G401 (cell line): ENCODE data around the gene SAMD13. TPM values are rescaled to one million over a fixed set of nuclear protein-coding genes. Genes with fewer than 3 reads are reported as not detected.

ENCODE experiments used
- DNase-seq: peaks from one replicate; pipeline ENCODE4 v3.0.0-alpha.2; 2015; ENCODE audit warnings: low spot score
- in situ Hi-C: cut with HindIII; loops from 2 replicates; pipeline ENCODE4 v1.10.0; 2016; ENCODE audit warnings: low sequenced_read_pairs, mixed read lengths
- total RNA-seq: library from RNA; depleted of rRNA; stranded (reverse); fragments of >200 nt; shearing (Covaris generic); gene quantifications from 2 replicates; pipeline ENCODE4 v1.2.3, GENCODE V29; 2014

The SAMD13 gene
- total RNA-seq, 1 experiment from 2014 or later: not detected

DNA sequence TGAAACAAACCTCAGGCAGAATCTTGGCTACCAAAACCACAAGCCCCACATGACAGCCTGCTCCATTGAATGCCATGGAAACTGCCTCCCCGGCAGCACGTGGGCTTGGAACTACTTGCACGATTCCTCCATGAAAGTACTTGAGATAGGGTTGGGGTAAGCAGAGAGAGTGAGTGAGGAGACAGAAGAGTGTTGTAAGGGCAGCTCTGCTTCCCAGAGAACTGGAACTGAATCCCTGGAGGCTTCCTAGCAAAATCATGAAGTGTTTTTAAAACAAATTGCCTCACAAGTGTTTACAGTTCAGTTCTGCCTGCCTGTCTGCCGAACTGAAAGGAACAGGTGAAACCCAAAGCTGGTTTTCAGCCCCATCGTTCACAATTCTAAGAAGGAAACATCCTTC lies 61.5 kb downstream of the SAMD13 start:
- peak; percentile 5 for DNase-seq
- in situ Hi-C loops: no loop called here

DNA sequence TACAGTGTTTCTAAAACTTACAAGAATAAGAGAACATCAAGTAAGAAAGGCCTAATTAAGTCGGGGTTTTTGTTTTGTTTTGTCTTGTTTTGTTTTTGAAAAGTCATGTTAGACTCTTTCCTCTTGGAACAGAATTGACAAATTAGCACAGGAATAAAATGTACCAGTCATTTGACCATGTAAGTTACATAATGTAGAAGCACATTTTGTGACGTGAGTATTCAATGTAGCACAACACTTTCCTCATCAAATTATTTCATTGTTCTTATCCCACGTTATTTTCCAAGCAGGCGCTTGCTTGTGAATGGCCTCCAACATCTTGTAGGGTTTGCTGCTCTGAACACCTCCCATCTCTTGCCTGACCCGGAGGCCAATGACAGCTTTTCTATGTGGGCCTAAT lies 62.1 kb downstream of the SAMD13 start:
- in situ Hi-C loops: no loop called here

DNA sequence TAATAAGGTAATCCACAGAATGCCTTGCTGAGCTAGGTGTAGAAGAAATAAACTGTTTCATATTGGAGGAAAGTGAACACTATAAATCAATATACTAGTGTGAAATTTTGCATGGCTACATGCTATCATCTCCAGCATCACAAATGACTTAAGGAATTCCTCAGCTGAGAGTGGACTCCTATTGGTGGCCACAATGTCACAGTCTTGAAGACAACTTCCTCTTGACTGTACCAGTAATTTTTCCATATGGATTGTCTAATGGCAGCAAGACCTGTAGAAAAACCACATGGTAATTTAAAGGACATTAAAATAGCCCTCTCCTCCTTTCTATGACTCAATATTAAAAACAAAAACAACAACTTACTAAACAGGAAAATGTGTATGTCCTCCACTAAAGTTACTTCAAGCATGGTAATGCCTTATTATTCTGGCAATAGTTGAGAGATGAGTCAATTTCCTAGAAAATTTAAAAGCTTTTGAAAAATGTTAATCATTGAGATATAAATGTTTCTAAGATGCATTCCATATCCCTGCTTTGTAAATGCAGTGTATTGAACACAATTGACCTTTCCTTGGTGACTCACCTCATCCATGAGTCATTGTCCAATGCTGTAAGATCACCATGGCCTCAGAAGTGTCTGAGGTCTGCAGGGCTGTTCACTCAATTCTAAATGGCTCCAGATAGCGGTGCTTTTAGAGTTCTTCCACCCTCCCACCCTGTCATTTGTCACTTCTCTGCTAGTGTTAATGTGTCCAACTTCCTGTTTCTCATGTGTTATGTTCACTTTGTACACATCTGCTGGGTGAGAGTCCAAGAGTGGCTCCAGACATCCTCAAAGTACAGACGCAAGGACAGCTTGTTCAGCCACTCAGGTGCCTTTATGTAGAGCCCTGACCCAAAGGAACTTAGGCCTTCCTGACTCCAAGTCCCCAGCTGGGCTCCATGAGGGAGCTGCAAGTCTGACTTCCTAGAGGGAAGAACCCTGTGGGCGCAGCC lies 64.0 kb downstream of the SAMD13 start:
- no peak for DNase-seq
- in situ Hi-C loops: no loop called here

More for the DNA sequence above, 62.1 kb downstream of the SAMD13 start:
- peak; percentile 4 for DNase-seq

DNA sequence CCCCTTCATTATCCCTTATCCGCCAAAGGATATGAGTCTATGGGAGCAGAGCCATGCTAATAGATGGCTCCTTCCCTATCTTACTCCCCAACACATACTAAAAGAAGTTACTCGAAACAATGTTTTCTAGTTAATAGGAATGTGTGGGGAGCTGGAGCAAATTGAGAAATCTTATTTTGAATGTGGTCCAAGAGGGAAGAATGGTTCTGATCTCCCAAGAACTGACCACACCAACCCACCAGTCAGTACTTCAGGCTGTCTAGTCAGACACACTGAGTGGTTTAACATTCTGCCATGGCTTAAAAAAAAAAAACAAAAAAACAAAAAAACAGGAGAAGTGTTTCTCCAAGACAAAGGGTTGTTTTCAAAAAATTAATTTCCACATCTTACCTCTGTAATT lies 65.3 kb downstream of the SAMD13 start:
- in situ Hi-C loops: no loop called here
- DNase-seq: no peak

GRCh38 chr1:84367219-84367618 lies 65.7 kb downstream of the SAMD13 start:
- in situ Hi-C loops: no loop called here
- no peak for DNase-seq

DNA sequence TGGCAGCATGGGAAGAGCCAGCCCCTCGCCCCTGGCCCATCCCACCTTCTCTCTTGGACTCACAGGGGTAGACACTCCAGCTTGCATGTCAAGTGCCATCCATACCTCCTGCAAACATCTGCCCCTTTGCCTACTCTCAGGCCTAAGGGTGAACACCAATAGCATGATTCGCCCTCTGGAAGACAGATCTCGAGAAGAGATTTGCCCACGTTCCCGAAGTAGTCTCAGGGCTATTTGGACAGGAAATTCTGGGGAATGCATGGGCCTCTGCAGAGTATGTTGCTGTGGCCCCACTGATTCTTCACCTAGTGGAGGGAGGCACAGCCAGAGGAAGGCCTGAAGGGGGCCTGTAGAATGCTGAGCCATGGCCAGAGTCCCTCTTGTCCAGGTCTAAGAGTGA lies 66.9 kb downstream of the SAMD13 start:
- in situ Hi-C loops: no loop called here
- DNase-seq: no peak

- no peak for DNase-seq
- in situ Hi-C loops: no loop called here
Observed at GRCh38 chr1:84370266-84370665, 68.8 kb downstream of the SAMD13 start.

GRCh38 chr1:84370831-84371394 lies 69.4 kb downstream of the SAMD13 start:
- in situ Hi-C loops: no loop called here
- no peak for DNase-seq

- no peak for DNase-seq
- in situ Hi-C loops: no loop called here
Observed at GRCh38 chr1:84373436-84374141, 72.1 kb downstream of the SAMD13 start.

DNA sequence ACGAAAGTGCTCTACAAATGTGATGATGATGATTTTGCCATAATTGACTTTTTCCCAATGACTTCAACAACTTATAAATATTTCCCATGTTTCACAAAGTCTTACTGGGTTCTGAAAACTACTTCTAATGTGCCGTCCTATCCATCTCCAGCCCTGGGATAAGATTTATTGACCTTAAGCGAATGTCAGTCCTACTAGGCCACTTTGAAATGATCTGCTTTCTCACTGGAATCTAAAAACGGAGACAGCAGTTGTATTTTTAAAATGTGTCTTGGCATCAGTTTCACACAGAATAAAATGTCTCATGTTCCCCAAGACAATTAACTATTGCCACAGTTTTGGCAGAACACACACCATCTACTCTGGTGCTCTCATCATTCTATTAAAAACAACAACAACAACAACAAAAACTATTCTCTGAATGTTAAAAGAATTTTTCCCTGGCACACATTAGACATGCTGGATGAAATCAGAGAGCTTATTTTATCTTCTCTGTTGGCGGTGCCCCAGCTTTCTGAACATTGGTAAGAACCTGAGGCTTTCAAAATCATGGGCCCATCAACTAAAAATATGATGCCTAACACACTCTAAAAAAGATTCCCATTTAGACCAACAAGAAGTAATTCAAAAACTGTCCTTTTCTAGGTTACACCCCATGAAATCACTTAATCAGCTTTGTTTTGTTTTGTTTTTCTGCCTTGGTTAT lies 73.6 kb downstream of the SAMD13 start:
- no peak for DNase-seq
- in situ Hi-C loops: no loop called here

DNA sequence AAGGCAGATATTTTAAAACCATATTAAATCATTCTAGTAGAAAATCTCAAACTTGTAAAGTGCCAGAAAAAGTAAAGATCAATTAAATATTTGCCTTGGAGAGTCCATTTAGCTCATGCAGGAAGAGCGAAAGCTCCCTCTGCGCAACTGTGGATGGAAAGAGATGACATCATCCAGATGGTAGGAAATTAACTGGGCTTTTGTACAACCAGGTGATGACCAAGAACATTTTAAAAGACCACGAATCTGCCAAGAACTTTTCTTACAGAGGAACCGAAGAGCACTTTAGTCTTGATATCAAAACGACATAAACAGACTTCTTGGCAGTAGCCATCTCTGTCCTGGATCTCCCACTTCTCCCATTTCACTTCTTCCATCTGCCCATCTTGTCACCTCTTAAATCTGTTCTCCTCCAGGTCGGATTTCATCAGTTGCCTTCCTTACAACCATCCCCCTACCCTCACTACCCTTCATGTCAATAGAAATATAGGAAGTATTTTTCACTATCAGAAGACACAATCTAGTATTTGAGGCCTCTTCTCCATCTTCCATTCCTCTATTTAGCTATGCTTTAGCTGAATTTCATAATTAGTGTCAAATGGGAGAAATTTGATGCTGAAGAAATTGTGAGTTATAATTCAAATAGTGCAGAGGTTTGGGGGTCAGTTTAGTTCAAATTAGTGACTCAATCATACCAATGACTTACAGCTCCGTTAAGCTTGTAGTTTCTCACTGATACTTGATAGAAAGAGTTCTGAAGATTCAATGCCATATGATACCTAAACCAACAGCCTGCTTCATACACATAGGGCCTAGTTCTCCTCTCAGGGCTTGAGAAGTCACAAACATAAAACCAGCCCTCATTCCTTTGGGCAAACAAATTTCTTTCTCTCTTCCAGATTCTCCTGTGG lies 74.7 kb downstream of the SAMD13 start:
- in situ Hi-C loops: no loop called here
- DNase-seq: no peak

- in situ Hi-C loops: no loop called here
- DNase-seq: no peak
Observed at GRCh38 chr1:84377480-84378095, 76.1 kb downstream of the SAMD13 start.

DNA sequence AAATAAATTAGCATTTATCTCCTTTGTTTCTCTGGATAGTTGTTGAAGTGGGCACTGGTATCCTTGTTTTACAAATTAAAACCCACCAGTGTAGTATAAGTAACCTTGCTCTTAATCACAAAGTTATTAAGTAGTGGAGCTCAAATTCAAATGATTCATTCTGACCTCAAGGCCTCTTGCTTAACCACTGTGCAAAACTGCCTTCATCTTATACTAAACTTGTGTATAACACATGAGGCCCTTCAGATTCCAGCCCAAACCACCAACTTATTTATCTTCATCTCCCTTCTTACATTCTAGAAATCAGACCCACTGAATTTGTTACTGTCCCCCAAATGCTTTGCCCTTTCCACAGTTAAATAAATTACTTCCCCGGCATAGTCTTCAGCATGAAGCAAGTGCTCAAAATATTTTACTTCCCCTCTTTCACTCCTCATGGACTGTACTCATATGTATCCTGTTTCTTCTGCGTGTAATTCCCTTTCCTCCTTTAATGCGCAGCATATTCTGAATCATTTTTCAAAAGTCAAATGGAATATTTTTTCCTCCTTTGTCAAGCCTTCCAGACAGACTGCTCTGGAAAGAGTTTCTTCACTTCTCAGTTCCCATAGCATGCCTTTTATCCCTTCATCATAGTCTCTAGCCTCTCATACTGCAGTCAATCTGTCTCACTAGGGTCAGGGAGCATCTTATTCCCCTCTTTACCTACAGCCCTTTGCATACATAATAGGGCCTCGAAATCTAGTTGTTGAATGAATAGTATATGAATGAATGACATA lies 77.8 kb downstream of the SAMD13 start:
- DNase-seq: no peak
- in situ Hi-C loops: no loop called here

DNA sequence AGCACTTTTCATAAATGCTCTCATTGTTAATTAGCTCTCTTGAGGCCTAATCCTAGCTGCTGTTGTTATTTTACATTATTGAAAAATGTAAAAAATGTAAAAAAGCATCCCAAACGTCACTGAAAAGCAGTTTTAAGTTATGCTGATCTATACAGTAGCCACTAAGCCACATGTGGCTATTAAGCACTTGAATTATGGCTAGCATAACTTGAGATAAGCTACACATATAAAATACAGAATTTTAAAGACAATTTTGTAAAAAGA lies 78.3 kb downstream of the SAMD13 start:
- no peak for DNase-seq
- in situ Hi-C loops: no loop called here

DNA sequence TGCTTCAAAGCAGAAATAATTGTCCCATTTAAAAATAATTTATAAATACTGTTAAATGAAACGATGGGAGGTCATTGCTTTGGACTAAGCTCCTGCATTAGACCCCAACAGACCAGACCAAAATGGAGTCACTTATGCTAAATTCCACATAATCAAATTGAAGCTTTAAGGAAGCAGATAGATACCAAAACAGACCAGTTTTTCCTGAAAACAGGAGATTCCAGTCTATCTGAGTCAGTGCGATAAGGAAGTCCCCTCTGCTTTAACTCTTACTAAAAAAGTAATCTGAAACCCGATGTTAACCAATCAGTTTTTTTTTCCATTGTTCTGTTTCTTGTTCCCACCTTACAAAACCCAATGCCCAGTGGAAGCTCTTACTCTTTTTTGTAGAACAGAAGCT lies 80.6 kb downstream of the SAMD13 start:
- in situ Hi-C loops: no loop called here
- no peak for DNase-seq

DNA sequence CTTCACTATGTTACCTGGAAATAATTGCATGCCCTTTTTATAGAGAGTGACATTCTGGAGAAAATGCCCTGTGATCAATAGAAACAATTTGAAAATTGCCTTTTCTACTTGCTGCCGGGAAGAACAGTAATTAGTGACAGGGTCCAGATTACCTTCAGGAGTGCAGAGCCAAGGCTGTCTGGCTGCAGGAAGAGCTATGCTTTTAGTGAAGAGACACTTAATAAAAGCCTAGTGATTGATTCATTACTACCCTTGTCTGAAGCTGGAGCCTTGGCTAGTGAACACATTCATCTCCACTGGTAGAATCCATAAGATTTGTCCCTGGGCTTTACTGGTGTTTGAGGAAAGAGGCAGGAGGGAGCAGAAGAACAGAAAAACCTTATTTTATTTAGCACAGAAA lies 83.8 kb downstream of the SAMD13 start:
- in situ Hi-C loops: no loop called here
- DNase-seq: no peak

DNA sequence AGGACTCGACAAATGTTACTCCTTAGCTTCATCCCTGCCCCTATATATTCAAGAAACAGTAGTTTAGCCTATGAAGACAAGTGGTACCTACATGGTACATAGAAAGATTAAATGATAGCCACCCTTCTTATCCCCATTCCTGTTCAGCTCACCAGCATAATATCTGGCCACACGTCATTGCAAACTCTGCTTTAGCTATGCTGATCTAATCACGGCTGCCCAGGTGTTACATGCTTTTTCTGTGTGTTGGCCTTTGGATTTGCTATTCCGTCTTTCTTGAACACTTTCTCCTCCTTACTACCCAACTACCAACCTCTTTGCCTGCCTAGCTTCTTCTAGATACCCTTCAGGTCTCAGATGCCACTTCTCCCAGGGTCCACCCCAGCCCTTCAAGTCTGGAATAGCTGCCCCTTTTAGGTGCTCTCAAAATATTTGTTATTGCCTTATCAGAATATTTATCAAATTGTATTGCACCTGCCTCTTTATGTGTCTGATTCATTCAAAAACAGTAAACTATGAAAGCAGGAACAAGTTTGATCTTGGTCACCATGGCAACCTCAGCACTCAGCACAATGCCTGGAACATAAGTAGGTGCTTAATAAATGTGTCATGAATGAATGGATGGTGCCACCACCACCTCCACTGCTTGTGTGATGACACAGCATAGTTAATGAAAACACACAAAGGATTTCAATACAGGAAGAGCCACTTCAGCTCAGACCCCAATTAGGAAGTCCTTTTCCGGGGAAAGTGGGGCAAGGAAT lies 85.4 kb downstream of the SAMD13 start:
- in situ Hi-C loops: no loop called here
- no peak for DNase-seq
